Measurements from ENCODE around the gene ADARB2.

Gene ADARB2

DNA sequence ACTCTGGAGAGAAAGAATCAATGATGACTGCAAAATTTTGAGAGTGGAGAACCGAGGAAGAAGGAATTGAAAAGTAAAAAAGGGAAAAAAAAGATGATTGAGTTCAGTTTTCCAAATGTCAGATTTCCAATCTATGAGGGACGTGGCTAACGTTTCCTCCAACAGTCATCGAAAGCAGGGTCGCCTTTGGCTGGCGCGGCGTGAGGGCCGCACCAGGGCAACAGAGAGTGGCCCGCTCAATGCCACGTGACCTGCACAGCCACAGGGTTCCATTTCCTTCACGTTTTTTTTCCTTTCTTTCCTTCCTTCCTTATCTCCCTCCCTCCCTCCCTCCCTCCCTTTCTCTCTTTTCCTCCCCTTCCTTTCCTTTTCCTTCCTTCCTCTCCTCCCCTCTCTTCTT, 579.3 kb downstream of the ADARB2 start:
- TF ChIP-seq CTCF (conservative IDR thresholded peaks at IDR 0.05; ENCODE audit: control insufficient read depth, insufficient read depth, low read depth, low read length) = no peak
- DNase-seq (ENCODE audit: low read depth) = no peak
- H3K4me3 ChIP-seq (ENCODE audit: control insufficient read depth, low read depth, low read length) = no peak overlapping the region

DNA sequence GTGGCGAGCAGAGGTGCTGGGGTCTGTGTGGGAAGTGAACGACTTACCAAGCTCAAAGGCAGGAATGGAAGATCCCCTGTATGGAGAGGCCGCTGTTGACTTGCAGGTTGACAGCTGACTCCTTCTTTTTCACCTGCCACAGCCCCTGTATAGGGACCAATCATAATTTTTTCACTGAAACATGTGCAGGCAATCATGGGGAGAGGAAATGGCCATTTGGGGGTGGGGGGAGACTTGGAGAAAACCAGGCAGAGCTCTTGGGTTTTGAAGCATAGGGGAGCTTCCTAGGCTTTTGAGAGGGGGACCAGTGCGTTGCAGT, 579.8 kb downstream of the ADARB2 start:
- H3K4me3 ChIP-seq (ENCODE audit: control insufficient read depth, low read depth, low read length) = no peak overlapping the region
- TF ChIP-seq CTCF (conservative IDR thresholded peaks at IDR 0.05; ENCODE audit: control insufficient read depth, insufficient read depth, low read depth, low read length) = no peak
- DNase-seq (ENCODE audit: low read depth) = no peak

- TF ChIP-seq CTCF (conservative IDR thresholded peaks at IDR 0.05; ENCODE audit: control insufficient read depth, insufficient read depth, low read depth, low read length) = no peak
- no peak for DNase-seq (ENCODE audit: low read depth)
- H3K4me3 ChIP-seq (ENCODE audit: control insufficient read depth, low read depth, low read length) = no peak overlapping the region
Measured at GRCh38 chr10:1156921-1157614, 580.3 kb downstream of the ADARB2 start.

DNA sequence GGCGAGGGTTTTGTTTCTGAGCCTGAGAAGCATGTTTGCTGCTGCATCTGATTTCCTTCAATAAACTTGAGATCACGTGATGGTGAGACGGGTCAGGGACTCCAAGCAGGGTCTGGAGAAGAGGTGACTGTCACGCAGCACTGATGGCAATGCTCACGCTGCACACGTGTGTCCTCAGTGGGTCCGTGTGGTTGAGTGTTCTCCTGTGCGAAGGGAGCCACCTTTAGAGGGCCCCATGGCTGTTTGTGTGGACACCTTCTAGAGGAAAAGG, 580.8 kb downstream of the ADARB2 start:
- no peak for DNase-seq (ENCODE audit: low read depth)
- H3K4me3 ChIP-seq (ENCODE audit: control insufficient read depth, low read depth, low read length) = no peak overlapping the region
- no peak for TF ChIP-seq CTCF (conservative IDR thresholded peaks at IDR 0.05; ENCODE audit: control insufficient read depth, insufficient read depth, low read depth, low read length)

- no peak overlapping the region for H3K4me3 ChIP-seq (ENCODE audit: control insufficient read depth, low read depth, low read length)
- no peak for DNase-seq (ENCODE audit: low read depth)
- TF ChIP-seq CTCF (conservative IDR thresholded peaks at IDR 0.05; ENCODE audit: control insufficient read depth, insufficient read depth, low read depth, low read length) = no peak
Measured at GRCh38 chr10:1155791-1156615, 581.3 kb downstream of the ADARB2 start.

DNA sequence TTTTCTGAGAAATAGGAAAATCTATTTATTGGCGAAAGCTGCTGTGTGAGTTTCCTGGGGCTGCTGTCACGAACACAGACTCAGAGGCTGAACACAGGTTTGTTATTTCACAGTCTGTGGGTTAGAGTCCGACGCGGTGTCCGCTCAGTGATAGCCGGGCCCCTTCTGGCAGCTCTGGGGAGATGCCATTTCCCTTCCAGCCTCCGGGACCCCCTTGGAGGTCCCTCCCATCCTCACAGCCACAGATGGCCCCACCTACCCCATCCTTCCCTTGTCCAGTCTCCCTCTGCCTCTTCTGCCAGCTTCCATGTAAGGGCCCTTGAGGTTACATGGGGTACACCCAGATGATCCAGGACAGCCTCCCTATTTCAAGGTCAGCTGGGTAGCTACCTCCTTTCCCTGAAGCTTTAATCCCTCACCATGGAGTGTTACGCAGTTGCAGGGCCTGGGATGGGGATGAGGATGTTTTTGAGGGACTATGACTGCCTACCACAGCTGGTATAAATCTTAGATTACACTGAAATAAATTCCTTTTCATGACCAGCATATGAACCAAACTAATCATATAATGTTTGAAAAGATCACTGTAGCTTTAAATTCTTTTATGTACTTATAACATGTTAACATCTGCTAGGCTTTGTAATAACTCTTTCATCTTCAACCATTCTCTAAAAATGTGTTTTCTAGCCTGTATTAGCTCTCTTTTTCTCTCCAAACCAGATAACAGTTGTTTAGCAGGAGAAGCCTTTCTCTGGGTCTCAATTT, 582.6 kb downstream of the ADARB2 start:
- no peak for DNase-seq (ENCODE audit: low read depth)
- TF ChIP-seq CTCF (conservative IDR thresholded peaks at IDR 0.05; ENCODE audit: control insufficient read depth, insufficient read depth, low read depth, low read length) = no peak
- no peak overlapping the region for H3K4me3 ChIP-seq (ENCODE audit: control insufficient read depth, low read depth, low read length)

Measured in fibroblast of mammary gland (primary cell).